Eye (tissue), 1 donor: Measurements from ENCODE around the gene NDST3.
A peak's percentile ranks its signal among the peaks of the same experiment; 100 is the strongest.

Experiments
- DNase-seq: peaks from one replicate; pipeline ENCODE4 v3.0.0-alpha.2; 2015

Gene NDST3

DNA sequence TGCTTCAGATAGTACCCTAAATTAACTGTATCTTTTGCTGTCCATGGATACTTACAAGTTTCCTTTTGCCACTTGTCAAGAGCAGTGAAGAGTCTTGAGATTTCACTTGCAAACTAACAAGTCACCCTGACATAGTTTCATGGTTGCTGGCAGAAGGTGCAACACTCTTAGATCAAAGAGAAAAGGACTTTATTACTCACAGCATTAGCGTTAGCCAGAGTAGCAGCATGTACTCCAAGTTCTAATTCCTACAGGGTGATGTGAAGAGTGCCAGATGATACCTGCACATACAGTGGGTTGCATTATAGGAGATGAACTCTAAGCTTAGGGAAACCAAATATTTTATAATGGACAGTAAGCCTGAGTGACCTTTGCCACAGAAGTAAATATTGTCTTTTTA, 47.9 kb downstream of the NDST3 start:
- no peak for DNase-seq

DNA sequence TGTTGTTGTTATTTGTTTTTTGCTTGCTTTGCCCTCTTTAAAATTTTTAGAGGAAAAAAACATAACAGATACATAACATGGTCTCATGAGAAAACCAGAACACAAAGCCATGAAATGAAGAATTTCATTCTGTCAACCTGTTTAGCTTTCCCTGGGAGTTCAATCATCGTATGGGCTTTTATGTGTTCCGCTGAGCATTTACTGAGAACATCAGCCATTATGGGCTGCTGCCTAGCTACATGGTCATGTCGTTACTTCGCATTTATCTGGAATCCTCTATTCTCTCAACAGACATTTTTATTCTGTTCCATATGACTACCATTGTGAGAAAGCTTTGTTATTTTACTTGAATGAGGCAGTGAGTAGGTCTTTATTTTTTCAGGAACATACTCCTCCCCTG, 51.4 kb downstream of the NDST3 start:
- no peak for DNase-seq

DNA sequence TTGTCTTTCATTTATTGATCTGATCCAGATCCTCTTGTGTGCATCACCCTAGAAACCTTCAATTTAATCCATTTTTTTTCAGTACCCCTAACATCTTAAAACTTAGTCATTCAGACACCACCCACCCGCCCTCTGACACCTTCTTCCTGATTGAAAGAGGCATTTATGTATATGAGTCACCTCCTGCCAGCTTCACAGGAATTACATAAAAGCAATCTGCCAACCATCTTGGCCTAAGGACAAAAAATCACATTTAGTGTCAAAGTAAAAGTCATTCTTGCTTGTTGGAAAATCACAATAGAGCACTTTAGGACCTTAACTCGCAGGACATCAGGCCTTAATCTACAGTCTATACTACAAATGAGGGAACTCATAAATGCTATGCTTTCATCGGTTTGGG, 52.1 kb downstream of the NDST3 start:
- DNase-seq: no peak

DNA sequence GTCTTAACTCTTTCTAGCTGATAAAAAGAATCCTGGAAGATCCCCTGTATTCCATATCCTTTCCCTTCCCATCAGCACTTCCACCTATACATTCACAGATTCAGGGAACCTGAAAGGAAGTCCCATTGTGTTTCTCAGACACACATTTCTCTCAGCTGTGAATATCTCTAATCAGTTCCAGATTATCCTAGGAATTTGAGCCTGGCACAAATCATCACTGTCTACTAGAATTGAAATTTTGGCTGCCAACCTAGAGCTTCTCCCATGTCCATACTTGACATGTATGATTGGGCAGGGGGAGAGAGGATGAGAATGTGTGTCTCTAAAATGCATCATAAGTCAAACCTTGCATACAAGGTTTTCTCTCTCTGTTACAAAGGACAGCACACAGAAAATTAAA, 53.1 kb downstream of the NDST3 start:
- DNase-seq: no peak

DNA sequence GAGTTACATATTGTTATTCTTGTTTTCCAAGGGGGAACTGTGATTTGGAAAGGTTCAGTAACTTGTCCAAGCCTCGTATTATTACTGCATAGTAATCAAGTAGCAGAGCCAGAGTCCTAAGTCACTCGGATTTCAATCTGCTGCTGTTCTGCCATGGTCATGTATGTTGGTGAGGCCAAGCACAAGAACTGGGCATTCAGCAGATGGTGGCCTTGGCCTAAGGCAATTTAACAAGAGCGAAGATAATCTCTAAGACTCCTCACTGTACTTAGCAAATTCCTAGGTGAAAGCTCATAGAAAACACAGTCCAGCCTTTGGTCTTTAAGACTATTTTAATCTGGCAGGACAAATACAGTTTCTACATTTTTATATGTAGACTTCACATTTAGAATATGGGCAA, 64.8 kb downstream of the NDST3 start:
- no peak for DNase-seq

DNA sequence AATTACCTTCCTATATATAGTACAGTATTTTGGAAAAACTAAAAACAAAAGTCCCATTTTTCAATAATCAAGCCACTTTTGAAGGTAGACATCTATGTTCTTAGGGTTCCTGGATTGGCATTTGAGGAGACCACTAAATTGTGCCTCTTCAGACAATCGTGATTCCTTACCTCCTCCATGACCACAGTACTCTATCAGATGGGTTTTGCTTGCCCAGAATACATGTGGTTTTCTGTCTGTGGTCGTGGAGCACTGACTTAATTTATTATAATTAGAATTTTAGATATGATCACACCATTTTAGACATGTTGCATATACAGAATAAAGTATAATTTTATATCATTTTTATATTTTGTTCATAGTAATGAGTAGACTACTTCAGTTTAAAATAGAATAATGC, 67.9 kb downstream of the NDST3 start:
- no peak for DNase-seq

DNA sequence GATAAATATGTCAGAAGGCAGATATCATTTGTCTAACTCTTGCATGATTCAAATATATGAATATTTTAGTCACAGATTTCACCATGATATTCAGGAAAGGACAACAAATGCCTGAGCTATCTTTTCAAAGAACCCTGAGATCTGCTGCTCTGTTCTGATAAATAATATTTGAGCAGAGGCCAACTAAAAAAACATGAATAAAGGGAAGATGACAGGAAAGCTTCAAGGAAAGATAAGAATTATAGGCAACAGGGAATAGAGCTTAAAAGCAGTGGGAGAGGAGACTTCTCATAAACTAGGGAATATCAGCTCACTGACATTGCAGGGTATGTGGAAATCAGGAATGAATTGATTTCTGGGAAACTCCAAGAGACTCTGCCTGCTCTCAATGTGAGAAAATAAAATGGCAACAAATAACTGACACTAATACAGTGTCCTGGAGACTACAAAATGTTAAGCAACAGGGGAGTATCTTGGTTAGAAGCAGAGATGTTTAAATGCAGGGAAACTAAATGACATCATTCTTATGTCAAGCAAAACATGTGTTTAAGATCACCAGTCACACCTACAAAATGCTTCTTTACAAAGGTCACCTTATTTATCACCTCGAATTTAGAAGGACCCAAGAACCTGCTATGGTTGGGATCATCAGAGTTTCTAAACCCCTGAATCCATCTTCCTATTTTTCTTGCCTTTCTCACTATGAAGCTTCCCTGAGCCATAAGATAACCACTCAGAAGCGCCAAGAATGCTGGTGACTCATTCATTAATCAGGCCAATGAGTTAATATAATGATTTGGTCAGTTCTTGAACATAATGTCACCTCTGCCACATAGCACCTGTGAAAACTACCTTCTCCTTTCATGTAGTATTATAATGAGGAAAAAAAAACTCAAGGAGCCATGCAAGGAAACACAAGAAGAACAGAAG, 78.1 kb downstream of the NDST3 start:
- DNase-seq: no peak

DNA sequence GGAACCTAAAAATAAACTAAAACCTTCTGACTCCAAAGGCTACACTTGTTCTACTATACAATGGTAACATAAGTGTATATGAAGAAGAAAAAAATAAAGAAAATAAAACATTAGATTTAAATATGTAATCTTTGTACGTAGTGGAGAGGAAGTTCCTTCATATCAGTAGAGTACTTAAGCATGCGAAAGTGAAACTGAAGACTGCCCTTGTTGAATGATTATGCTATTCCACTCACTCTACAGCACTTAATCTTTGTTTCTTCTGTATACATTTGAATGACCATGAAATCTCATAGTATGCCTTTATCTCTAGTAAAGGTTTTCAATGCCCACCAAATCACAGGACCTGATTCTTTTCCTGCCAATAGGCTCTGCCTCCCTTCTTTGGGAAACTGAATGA, 78.9 kb downstream of the NDST3 start:
- DNase-seq: no peak

DNA sequence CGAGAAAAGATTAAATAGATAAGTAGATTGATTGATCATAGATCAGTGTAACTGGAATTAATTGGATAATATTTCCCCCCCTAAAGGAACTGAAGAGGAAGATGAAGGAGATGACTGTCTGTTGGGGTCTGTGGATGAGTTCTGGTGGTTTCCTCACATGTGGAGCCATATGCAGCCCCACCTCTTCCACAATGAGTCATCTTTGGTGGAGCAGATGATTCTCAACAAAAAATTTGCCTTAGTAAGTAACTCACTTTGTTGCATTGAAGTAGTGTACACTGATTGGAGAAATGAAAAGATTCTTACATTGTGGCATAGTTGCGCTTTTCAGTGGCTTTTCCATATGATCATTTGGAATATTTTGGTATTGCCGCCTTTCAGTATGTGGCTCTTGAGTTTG, 80.4 kb downstream of the NDST3 start:
- no peak for DNase-seq

DNA sequence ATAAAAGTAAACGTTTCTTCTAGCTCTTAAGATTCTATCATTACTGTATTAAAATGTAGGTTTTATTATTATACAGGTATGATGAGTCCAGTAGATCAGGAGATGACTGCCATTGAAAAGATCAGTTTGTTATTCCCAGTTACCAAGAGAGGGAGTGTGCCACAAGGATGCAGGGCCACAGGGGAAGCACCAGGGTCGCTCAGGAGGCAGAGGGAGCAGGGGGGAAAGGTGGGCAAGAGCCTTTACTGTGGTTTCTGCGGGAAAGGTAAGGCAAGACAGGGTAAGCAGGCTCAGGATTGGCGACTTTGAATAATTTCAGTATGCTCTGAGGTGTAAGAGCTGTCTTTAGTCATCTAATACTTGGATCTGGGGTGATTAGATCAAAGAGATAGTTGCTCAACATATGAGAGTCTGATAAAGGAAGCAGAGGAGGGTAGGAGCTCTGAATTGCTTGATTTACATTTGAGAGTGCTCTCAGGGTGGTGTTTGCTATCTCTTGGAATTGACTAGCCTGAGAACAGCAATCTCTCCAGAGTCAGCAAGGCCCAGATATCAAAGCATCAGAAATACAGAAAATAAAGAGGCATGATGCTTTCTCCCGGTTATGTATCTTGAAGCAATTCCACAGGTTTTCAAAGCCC, 86.0 kb downstream of the NDST3 start:
- DNase-seq: no peak

DNA sequence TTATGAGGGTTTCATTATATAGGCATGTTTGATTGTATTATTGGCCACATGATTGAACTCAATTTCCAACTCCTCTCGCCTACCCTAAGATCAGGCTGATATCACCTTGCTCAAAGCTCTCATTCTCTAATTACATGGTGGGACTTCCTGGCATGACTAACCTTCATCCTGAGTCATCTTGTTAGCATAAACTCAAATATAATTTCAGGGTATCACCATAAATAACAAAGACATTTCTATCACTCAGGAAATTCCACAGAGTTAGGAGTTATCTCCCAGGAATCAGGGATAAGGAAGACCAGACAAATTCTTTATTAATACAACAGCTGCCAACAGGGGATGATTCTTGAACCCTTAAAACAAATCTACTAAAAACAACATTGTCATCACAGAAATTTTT, 90.7 kb downstream of the NDST3 start:
- DNase-seq: no peak

DNA sequence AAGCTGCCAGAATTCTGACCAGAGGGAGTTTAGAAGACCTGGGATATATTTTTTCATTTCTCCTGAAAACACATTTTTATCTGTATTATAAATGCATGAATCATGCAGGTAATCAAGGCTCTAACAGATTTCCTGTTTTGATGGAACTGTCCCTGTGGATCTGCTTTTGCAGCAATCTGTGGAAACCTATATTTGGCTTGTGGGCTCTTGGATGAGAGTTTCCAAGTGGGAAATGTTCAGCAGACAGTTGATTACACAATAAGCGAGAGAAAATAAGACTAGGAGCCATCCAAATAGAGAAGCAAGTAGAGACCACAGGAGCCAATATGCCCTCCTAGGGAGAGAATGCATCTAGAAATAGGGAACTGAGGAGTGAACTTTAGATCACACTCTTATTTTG, 105.0 kb downstream of the NDST3 start:
- no peak for DNase-seq

DNA sequence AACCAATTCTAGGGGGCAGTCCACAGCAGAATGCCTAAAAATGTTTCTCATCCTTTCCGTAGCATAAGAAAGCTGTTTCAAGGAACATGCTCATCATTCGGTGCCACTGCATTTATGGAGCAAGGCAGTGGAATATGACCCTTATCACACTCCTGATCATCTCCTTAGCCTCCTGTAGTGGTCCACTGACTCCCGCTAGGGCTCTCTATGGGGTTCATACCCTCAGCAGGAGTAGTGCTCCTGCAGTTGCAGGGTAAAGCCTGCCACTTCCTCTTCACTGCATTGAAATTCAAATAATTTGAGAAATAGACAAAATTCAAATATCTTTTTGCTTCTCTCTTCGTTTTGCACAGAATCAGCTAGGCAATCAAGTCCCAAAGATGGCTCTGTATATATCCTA, 107.0 kb downstream of the NDST3 start:
- no peak for DNase-seq

DNA sequence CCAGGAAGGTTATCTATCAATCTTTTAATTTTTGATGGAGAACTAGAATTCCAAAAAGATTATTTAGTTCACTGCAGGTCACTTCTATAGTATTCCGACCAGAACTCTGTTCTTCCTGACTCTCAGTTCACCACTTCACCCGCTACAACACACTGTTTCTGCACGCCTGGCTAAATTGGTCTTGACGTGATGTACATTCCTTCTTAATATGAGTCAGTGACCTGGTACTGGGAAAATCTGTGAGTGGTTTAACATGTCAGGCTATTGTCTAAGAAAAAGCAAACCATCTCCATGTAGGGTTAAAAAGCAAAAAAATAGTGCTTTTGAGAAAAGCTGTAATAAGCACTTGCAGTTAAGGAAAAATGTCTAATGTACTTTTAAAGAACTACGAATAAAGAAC, 120.4 kb downstream of the NDST3 start:
- DNase-seq: peak; percentile 66

DNA sequence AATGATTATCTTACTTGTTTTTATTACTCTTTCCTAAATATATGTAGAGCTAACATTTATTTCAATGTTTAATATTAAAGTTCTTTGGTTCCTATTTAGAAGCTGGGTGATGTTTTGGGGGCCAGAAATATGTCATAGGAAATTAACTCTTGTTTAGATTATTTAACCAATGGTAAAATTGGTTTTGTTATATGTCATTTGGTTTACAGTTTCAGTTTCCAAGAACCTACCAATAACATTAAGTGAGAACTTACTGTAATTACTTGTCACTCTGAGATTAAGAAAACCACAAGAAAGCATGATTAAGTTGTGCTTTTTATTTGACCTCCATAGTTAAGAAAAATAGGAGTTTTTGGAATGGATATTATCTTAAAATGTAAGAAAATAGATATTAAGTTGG, 121.2 kb downstream of the NDST3 start:
- no peak for DNase-seq

DNA sequence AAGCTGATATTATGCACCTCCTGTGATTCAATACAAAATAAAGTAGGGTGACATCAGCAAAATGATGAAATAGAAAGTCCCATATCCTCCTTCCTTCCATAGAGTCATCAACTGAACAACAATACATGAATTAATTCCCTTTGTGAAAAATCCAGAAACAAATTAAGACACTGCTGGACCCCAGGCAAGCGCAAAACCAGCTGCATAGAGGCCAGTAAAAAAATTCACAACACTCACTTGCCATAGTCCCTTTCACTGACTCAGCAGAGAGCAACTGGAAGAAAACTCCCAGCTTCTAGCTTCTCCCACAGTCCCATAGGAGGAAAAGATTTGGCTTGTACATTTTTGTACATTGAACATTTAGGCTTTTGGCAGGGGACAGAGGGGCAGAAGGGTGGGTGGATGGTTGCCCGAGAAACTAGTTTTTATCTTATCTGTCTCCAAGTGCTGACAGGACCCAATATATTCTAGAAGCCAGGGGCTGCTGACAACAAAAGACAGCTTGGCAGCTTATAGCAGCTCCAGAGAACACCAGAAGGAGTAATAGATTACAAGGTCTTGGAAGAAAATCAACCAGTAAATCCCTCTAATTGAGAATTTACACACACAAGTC, 124.6 kb downstream of the NDST3 start:
- no peak for DNase-seq

DNA sequence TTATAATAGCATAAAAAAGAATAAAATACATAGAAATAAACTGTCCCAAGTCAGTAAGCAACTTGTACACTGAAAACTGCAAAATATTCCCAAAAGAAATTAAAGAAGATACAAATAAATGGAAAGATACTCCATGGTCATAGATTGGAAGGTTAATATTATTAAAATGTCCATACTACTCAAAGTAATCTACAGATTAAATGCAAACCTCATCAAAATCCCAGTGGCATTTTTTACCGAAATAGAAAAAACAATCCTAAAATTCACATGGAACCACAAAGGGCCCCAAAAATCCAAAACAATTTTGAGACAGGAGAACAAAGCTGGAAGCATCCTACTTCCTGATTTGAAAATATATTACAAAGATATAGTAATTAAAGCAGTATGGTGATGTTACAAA, 133.0 kb downstream of the NDST3 start:
- DNase-seq: no peak

DNA sequence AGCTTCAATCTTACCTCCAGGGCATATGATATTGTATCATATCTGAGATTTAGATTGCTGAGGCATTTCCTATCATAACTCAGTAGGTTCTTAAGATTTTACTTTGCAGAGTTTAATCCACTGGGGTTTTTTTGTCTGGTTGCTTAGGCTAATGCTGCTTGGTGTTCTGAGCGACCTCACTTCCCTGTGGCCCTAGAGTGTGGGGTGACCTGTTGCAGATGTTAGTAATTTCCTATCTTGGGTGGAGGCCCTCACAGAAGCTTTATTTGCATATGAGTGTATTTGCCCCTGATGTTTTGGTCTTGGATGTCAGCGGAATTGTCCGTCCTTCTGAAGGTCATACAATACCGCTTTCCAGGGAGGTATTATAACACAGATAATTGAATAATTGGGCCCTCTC, 137.1 kb downstream of the NDST3 start:
- no peak for DNase-seq

DNA sequence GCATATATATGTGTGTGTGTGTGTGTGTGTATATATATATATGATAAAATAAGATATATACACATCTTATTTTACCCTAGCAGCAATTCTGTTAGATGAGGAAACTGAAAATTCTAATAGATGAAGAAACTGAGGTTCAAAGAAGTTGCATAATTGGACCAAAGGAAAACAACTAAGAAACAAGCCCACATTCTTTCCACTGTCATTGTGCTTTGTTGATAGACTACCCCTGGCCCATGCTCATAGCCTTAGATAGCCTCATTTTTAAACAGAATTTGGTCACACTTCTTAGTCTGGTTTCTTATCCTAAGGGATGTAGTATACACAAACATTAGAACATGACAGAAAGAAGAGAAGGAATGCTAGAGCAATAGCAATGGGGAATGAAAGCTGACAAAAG, 138.8 kb downstream of the NDST3 start:
- DNase-seq: peak; percentile 3

DNA sequence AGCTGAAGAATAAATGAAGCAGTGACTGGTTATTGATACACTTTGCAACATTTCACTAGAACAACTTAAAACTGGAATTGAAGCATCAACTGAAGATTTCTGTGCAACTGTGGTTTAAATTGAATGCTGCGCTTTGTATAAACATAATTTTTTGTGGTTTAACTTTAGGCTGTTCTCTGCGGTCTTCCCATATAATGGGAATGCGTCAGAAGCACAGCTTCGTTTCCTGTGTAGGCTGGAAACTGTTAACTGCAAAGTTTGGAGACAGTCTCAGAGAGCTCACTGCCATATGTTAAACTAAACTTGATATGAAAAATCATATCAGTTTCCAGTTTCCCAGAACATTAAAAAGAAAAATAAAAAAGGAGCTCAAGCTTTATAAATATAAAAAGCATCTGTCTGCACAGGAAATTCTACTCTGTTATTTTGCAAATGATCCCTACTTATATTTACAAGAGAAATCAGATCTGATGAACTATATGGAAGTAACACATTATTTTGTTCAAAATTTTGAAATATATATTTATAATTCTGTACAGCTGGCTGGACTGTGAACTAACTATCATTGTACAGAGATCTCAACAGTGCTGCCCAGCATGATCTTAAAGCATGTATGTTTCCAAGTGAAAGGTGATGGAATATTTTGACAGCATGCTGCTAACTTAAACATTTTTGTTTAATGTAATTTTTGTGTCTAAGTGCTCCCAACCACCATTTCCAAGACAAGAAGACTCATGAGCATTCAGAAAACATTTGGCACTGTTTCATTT, 139.9 kb downstream of the NDST3 start:
- DNase-seq: peak; percentile 50

DNA sequence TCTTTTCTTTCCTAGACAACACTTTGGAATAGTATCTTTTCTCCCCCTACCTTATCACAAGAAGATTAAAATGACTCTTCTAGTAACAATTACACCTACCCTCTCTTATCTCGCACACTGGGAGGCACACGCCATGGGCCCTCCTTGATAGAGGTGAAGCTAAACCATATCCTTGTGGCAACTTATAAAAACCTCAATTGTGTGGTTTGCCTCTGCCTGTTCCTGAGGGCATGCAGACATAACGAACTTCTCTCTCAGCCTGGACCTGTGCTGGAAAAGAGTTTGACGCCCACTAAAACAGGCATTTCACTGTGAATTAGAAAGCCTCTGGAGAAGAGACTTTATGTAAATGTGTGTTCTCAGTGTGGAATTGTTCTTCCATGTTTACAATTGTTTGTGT, 141.2 kb downstream of the NDST3 start:
- no peak for DNase-seq

DNA sequence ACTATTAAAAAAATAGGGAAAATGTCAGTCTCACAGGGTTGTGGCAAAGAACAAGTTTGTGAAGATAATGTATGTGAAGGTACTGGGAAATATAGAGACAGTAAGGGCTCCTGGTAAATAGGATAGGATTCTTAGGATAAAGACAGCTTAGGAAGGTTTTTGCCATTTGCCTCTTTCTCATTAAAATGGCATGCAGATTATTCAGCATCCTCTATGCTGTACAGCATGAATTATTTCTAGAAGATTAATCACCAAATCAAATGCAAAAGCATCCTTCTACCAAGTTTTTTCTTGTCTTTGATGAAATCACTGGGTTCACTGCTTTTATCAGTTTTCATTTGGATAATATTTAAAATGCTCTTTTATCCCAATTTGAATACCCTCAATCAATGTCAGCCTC, 142.8 kb downstream of the NDST3 start:
- DNase-seq: no peak

DNA sequence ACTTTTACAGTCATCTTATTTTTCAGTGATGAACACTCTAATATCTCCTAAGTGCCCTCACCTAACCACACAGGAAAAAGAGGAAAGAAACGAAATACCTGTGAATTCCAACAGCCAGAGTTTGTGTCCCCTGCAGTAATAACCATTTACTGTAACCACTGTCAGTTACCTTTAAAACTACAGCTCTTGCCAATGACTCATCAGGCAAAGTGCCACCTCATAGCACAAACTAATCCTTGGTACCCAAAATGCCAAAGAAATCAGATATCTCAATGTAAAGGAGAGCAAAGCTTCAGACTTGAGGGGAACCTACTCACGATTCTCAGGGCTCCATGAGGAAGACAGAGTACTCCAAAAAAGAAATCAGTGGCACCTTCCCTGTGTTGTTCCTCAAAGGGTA, 146.5 kb downstream of the NDST3 start:
- no peak for DNase-seq
